H1 (cell line): ENCODE data around the gene PLBD2. TPM values are rescaled to one million over a fixed set of nuclear protein-coding genes. Genes with fewer than 3 reads are reported as not detected.
A peak's percentile ranks its signal among the peaks of the same experiment; 100 is the strongest.

Experiments
- CHD1 ChIP-seq: IDR thresholded peaks from 2 replicates; pipeline ENCODE4 v1.6.1; 2012; ENCODE audit warnings: low read depth, low read length, improper control_type of control experiment
- CHD2 ChIP-seq: IDR thresholded peaks from 2 replicates; pipeline ENCODE4 v1.6.1; 2012; ENCODE audit warnings: low read length, improper control_type of control experiment
- CTBP2 ChIP-seq: IDR thresholded peaks from 2 replicates; pipeline ENCODE4 v1.7.0; 2011; ENCODE audit warnings: borderline replicate concordance, mild to moderate bottlenecking, moderate library complexity, mixed read lengths, low read length; ENCODE audit not compliant: insufficient read depth, insufficient read length
- CTCF ChIP-seq, 3 experiments: IDR thresholded peaks; 1 replicate in 2 of 3; 2 replicates in 1 of 3; pipeline versions ENCODE4 v1.5.1 to v1.6.1; 2011; ENCODE audit warnings: low read length in 3 of 3, mild to moderate bottlenecking in 3 of 3, inconsistent platforms in 2 of 3, low read depth in 1 of 3, moderate library complexity in 1 of 3; ENCODE audit not compliant: insufficient read depth in 1 of 3; ENCODE audit errors: control extremely low read depth in 1 of 3
- NANOG ChIP-seq: IDR thresholded peaks from 2 replicates; pipeline ENCODE4 v1.6.1; 2011; ENCODE audit warnings: low read length, low read depth, mild to moderate bottlenecking, inconsistent platforms; ENCODE audit not compliant: insufficient read depth, poor library complexity, severe bottlenecking
- RNF2 ChIP-seq: fragments of 200-900, 300-1000 bp; sonication (generic); IDR thresholded peaks from 2 replicates; pipeline ENCODE4 v1.7.1; 2016; ENCODE audit warnings: borderline replicate concordance, low read depth, mild to moderate bottlenecking, antibody characterized with exemption, low read length; ENCODE audit not compliant: poor library complexity, severe bottlenecking; ENCODE audit errors: missing control alignments
- SAP30 ChIP-seq: fragments of 300-600 bp; sonication (generic); IDR thresholded peaks from 2 replicates; pipeline ENCODE4 v1.7.1; 2012; ENCODE audit warnings: low read length, moderate library complexity, mild to moderate bottlenecking, inconsistent platforms; ENCODE audit not compliant: insufficient read depth, insufficient replicate concordance
- SIRT6 ChIP-seq: IDR thresholded peaks from one replicate; pipeline ENCODE4 v1.7.1; 2012; ENCODE audit warnings: low read length, inconsistent platforms
- SP1 ChIP-seq: IDR thresholded peaks from 2 replicates; pipeline ENCODE4 v1.6.1; 2011; ENCODE audit warnings: low read depth, low read length
- SP4 ChIP-seq: IDR thresholded peaks from 2 replicates; pipeline ENCODE4 v1.6.1; 2012; ENCODE audit warnings: low read length, inconsistent platforms
- SRF ChIP-seq: IDR thresholded peaks from 2 replicates; pipeline ENCODE4 v1.6.1; 2011; ENCODE audit warnings: mild to moderate bottlenecking, low read depth, low read length, moderate library complexity
- SUZ12 ChIP-seq: fragments of 200-600 bp; sonication (generic); IDR thresholded peaks from 2 replicates; pipeline ENCODE4 v1.6.1; 2012; ENCODE audit warnings: mild to moderate bottlenecking, inconsistent platforms, low read length, moderate library complexity, mixed read lengths
- USF2 ChIP-seq: IDR thresholded peaks from 2 replicates; pipeline ENCODE4 v1.6.1; 2011; ENCODE audit warnings: low read length, improper control_type of control experiment
- ZNF274 ChIP-seq: IDR thresholded peaks from 2 replicates; pipeline ENCODE4 v1.7.0; 2012; ENCODE audit warnings: low read length, borderline replicate concordance; ENCODE audit errors: extremely low read depth
- polyA plus RNA-seq, 7 experiments: library from polyadenylated mRNA; depleted of rRNA in 3 of 7; stranded (reverse) in 5 of 7; unstranded in 2 of 7; fragments of >200 nt in 5 of 7; fragments of 200-250 nt in 2 of 7; gene quantifications; 1 replicate in 5 of 7; 2 replicates in 1 of 7; 4 replicates in 1 of 7; pipeline versions ENCODE4 v1.2.1 to v1.2.3, GENCODE V29; 2011 to 2013; ENCODE audit warnings: missing spikeins in 2 of 7, mixed read lengths in 2 of 7
- total RNA-seq: library from RNA; stranded (reverse); fragmentation: NEBNext Ultra II Directional; extraction: Animal tissue kit (Norgen Biotek cat#: 25700); gene quantifications from 2 replicates; pipeline ENCODE4 v1.2.1, GENCODE V29; 2021

Gene PLBD2
- total and polyA plus RNA-seq, 2 of the 8 experiments (the other 6 are each of a cell fraction or from before 2014, with no cell fraction given) = 16.8 to 33.5 TPM

GRCh38 chr12:113392988-113393579, 34.7 kb downstream of the PLBD2 start (continued):
- no peak for TF ChIP-seq RNF2
- TF ChIP-seq SIRT6 = no peak
- no peak; the same call in 1 of the 2 replicates for TF ChIP-seq CHD2
- TF ChIP-seq SAP30 = no peak
- TF ChIP-seq CTCF (IDR thresholded peaks at IDR 0.05; ENCODE audit: control extremely low read depth in 1 of 3, insufficient read depth in 1 of 3, low read depth in 1 of 3, low read length in 3 of 3) = no peak
- TF ChIP-seq ZNF274 = no peak
- TF ChIP-seq NANOG = no peak
- TF ChIP-seq SUZ12 = no peak
- no peak for TF ChIP-seq CHD1
- TF ChIP-seq CTBP2 = no peak
- TF ChIP-seq SP4 = no peak
- TF ChIP-seq SRF = no peak
- peak; percentile 75 for TF ChIP-seq USF2
- TF ChIP-seq SP1 = peak; percentile 82; the same call in 1 of the 2 replicates
- TF ChIP-seq, all 59 proteins: peak for 10
